Activated naive CD8-positive, alpha-beta T cell treated with anti-CD3 and anti-CD28 coated beads, Interleukin-2, amount 50 U/mL, for 24 hours (primary cell): ENCODE data around the gene LETM1.
A peak's percentile ranks its signal among the peaks of the same experiment; 100 is the strongest.

Experiments
- ATAC-seq: fragments of 150-1000 bp; cut with Tn5 transposase; one replicate; pipeline ENCODE4 v1.10.0; 2021
- DNase-seq: peaks from one replicate; pipeline ENCODE4 v3.0.0; 2021
- H3K27ac Mint-ChIP-seq: one replicate; pipeline ENCODE4 v1.8.0; 2021; ENCODE audit warnings: mild to moderate bottlenecking, mixed read lengths
- H3K27me3 Mint-ChIP-seq: one replicate; pipeline ENCODE4 v1.8.0; 2021; ENCODE audit warnings: mixed read lengths
- H3K36me3 Mint-ChIP-seq: one replicate; pipeline ENCODE4 v1.8.0; 2021; ENCODE audit warnings: low read depth, mixed read lengths
- H3K4me1 Mint-ChIP-seq: one replicate; pipeline ENCODE4 v1.8.0; 2021; ENCODE audit warnings: mixed read lengths
- H3K4me3 Mint-ChIP-seq: one replicate; pipeline ENCODE4 v1.8.0; 2021; ENCODE audit warnings: mild to moderate bottlenecking, moderate library complexity, mixed read lengths
- H3K9me3 Mint-ChIP-seq: one replicate; pipeline ENCODE4 v1.8.0; 2021; ENCODE audit warnings: mixed read lengths

LETM1 gene

GRCh38 chr4:1856071-1856942 is at the start of gene LETM1:
Gene LETM1 (minus strand): TSS chr4:1856156. CDS start chr4:1855950, 206 bp downstream.
- peaks cover 37% of the 10 kb centered on the region for H3K4me1 Mint-ChIP-seq
- peak; percentile 93 for DNase-seq
- peak; percentile 96 for ATAC-seq

GRCh38 chr4:1904042-1904441 is 48.1 kb upstream of the LETM1 start:
- H3K9me3 Mint-ChIP-seq: no peaks in the 10 kb centered on the region
- H3K27me3 Mint-ChIP-seq: no peaks in the 10 kb centered on the region
- DNase-seq: no peak
- no peak overlapping the region for H3K4me3 Mint-ChIP-seq
- no peak overlapping the region for H3K27ac Mint-ChIP-seq
- no peak for ATAC-seq
- peaks cover 31% of the 10 kb centered on the region for H3K4me1 Mint-ChIP-seq
- peaks cover 70% of the 10 kb centered on the region for H3K36me3 Mint-ChIP-seq

More at GRCh38 chr4:1856071-1856942, at the start of gene LETM1:
- peak within 1 kb of the TSS; percentile 85 for H3K4me3 Mint-ChIP-seq
- peak within 1 kb of the TSS; percentile 65 for H3K27ac Mint-ChIP-seq
- peaks cover 9% of the 10 kb centered on the region for H3K36me3 Mint-ChIP-seq
- H3K27me3 Mint-ChIP-seq: no peaks in the 10 kb centered on the region
- H3K9me3 Mint-ChIP-seq: no peaks in the 10 kb centered on the region

- Mint-ChIP-seq H3K9me3 (no peaks in the 10 kb centered on the region), H3K27me3 (no peaks in the 10 kb centered on the region), H3K4me1 (peaks cover 31% of the 10 kb centered on the region), H3K36me3 (peaks cover 66% of the 10 kb centered on the region), H3K27ac (peak overlapping the region; percentile 39), H3K4me3 (no peak overlapping the region)
- peak; percentile 55 for ATAC-seq
- DNase-seq: no peak
These were observed 47.1 kb upstream of the LETM1 start for GRCh38 chr4:1903035-1903434.

- no peak overlapping the region for H3K4me3 Mint-ChIP-seq
- H3K9me3 Mint-ChIP-seq: no peaks in the 10 kb centered on the region
- no peak for DNase-seq
- no peaks in the 10 kb centered on the region for H3K27me3 Mint-ChIP-seq
- no peak overlapping the region for H3K27ac Mint-ChIP-seq
- peaks cover 32% of the 10 kb centered on the region for H3K4me1 Mint-ChIP-seq
- ATAC-seq: no peak
- peaks cover 59% of the 10 kb centered on the region for H3K36me3 Mint-ChIP-seq
These were observed 46.3 kb upstream of the LETM1 start for GRCh38 chr4:1902243-1902642.

GRCh38 chr4:1901127-1901526 is 45.2 kb upstream of the LETM1 start:
- DNase-seq: no peak
- no peak overlapping the region for H3K4me3 Mint-ChIP-seq
- peaks cover 51% of the 10 kb centered on the region for H3K36me3 Mint-ChIP-seq
- no peak overlapping the region for H3K27ac Mint-ChIP-seq
- H3K9me3 Mint-ChIP-seq: no peaks in the 10 kb centered on the region
- H3K4me1 Mint-ChIP-seq: peaks cover 29% of the 10 kb centered on the region
- no peak for ATAC-seq
- no peaks in the 10 kb centered on the region for H3K27me3 Mint-ChIP-seq

GRCh38 chr4:1900624-1901023 is 44.7 kb upstream of the LETM1 start:
- H3K4me3 Mint-ChIP-seq: no peak overlapping the region
- no peaks in the 10 kb centered on the region for H3K9me3 Mint-ChIP-seq
- no peaks in the 10 kb centered on the region for H3K27me3 Mint-ChIP-seq
- ATAC-seq (no peak), DNase-seq (no peak)
- no peak overlapping the region for H3K27ac Mint-ChIP-seq
- peaks cover 49% of the 10 kb centered on the region for H3K36me3 Mint-ChIP-seq
- peaks cover 24% of the 10 kb centered on the region for H3K4me1 Mint-ChIP-seq

- Mint-ChIP-seq H3K27ac (no peak overlapping the region), H3K4me1 (peaks cover 23% of the 10 kb centered on the region), H3K27me3 (no peaks in the 10 kb centered on the region), H3K4me3 (no peak overlapping the region), H3K9me3 (no peaks in the 10 kb centered on the region), H3K36me3 (peaks cover 45% of the 10 kb centered on the region)
- ATAC-seq (no peak), DNase-seq (no peak)
These were observed 44.1 kb upstream of the LETM1 start for GRCh38 chr4:1900087-1900433.

- no peak overlapping the region for H3K27ac Mint-ChIP-seq
- no peak overlapping the region for H3K4me3 Mint-ChIP-seq
These were observed 43.5 kb upstream of the LETM1 start for GRCh38 chr4:1899149-1900086.

GRCh38 chr4:1898681-1899080 is 42.7 kb upstream of the LETM1 start:
- H3K36me3 Mint-ChIP-seq: peaks cover 43% of the 10 kb centered on the region
- no peak overlapping the region for H3K4me3 Mint-ChIP-seq
- DNase-seq: no peak
- no peaks in the 10 kb centered on the region for H3K9me3 Mint-ChIP-seq
- H3K27me3 Mint-ChIP-seq: no peaks in the 10 kb centered on the region
- H3K4me1 Mint-ChIP-seq: peaks cover 24% of the 10 kb centered on the region
- no peak for ATAC-seq
- H3K27ac Mint-ChIP-seq: no peak overlapping the region

More at GRCh38 chr4:1899149-1900086, 43.5 kb upstream of the LETM1 start:
- DNase-seq (peak; percentile 71), ATAC-seq (peak; percentile 89)
- H3K4me1 Mint-ChIP-seq: peaks cover 24% of the 10 kb centered on the region
- no peaks in the 10 kb centered on the region for H3K27me3 Mint-ChIP-seq
- peaks cover 44% of the 10 kb centered on the region for H3K36me3 Mint-ChIP-seq
- H3K9me3 Mint-ChIP-seq: no peaks in the 10 kb centered on the region

- Mint-ChIP-seq H3K27ac (no peak overlapping the region), H3K4me1 (peaks cover 21% of the 10 kb centered on the region), H3K4me3 (no peak overlapping the region), H3K36me3 (peaks cover 38% of the 10 kb centered on the region), H3K9me3 (no peaks in the 10 kb centered on the region), H3K27me3 (no peaks in the 10 kb centered on the region)
- ATAC-seq: no peak
- no peak for DNase-seq
These were observed 42.1 kb upstream of the LETM1 start for GRCh38 chr4:1898007-1898406.

- Mint-ChIP-seq H3K4me3 (no peak overlapping the region), H3K4me1 (peaks cover 12% of the 10 kb centered on the region), H3K36me3 (peaks cover 33% of the 10 kb centered on the region), H3K27ac (no peak overlapping the region), H3K9me3 (no peaks in the 10 kb centered on the region), H3K27me3 (no peaks in the 10 kb centered on the region)
- ATAC-seq (no peak), DNase-seq (no peak)
These were observed 40.7 kb upstream of the LETM1 start for GRCh38 chr4:1896658-1896991.

- Mint-ChIP-seq H3K27me3 (no peaks in the 10 kb centered on the region), H3K4me3 (no peak overlapping the region), H3K9me3 (no peaks in the 10 kb centered on the region), H3K36me3 (peaks cover 28% of the 10 kb centered on the region), H3K27ac (no peak overlapping the region), H3K4me1 (peaks cover 12% of the 10 kb centered on the region)
- DNase-seq (no peak), ATAC-seq (no peak)
These were observed 40.2 kb upstream of the LETM1 start for GRCh38 chr4:1895971-1896657.

- Mint-ChIP-seq H3K27me3 (no peaks in the 10 kb centered on the region), H3K4me3 (no peak overlapping the region), H3K27ac (no peak overlapping the region), H3K9me3 (no peaks in the 10 kb centered on the region), H3K4me1 (peaks cover 11% of the 10 kb centered on the region), H3K36me3 (peaks cover 22% of the 10 kb centered on the region)
- ATAC-seq (no peak), DNase-seq (no peak)
These were observed 35.1 kb upstream of the LETM1 start for GRCh38 chr4:1890979-1891570.

- H3K27me3 Mint-ChIP-seq: no peaks in the 10 kb centered on the region
- H3K9me3 Mint-ChIP-seq: no peaks in the 10 kb centered on the region
- peaks cover 13% of the 10 kb centered on the region for H3K4me1 Mint-ChIP-seq
- DNase-seq (no peak), ATAC-seq (no peak)
- H3K36me3 Mint-ChIP-seq: peaks cover 15% of the 10 kb centered on the region
- no peak overlapping the region for H3K27ac Mint-ChIP-seq
- no peak overlapping the region for H3K4me3 Mint-ChIP-seq
These were observed 31.1 kb upstream of the LETM1 start for GRCh38 chr4:1887052-1887451.
